Measurements from ENCODE around the gene PCYT2. TPM values are rescaled to one million over a fixed set of nuclear protein-coding genes. Genes with fewer than 3 reads are reported as not detected.
A peak's percentile ranks its signal among the peaks of the same experiment; 100 is the strongest.

The PCYT2 gene
- total and polyA plus RNA-seq, 9 of the 15 experiments (the other 6 are each of a cell fraction or from before 2014, with no cell fraction given): 0.92 to 134 (median 82.5) TPM

GRCh38 chr17:81928544-81929252 is 17.5 kb upstream of the PCYT2 start:
- WGBS (ENCODE audit: insufficient coverage, low coverage, missing lambda C conversion rate): 28% methylated on average over 36 of the region's 44 CpGs
- H3K4me3 ChIP-seq: peak overlapping the region; percentile 81
- H3K4me2 ChIP-seq (ENCODE audit: insufficient read depth, low read length): peak overlapping the region; percentile 89
- in situ Hi-C loops (cut with MboI): no loop called here
- H3K9me1 ChIP-seq (ENCODE audit: control insufficient read depth, insufficient read depth, low read length): peaks cover 9% of the 10 kb centered on the region
- H3K27ac ChIP-seq (ENCODE audit: extremely low read depth, low read depth, low read length): peak overlapping the region; percentile 70
- POLR2A ChIA-PET: interaction anchor here (0.6 to 3.8 kb wide), 11 partner anchors 8 to 719 kb away, joined by 3 to 21 read pairs (median 3); partner anchors contain the start of gene PYCR1
- no peak for DNase-seq (ENCODE audit: extremely low read depth in 1 of 4, low spot score in 3 of 4)
- H3K9me3 ChIP-seq (replicated peaks; ENCODE audit: control insufficient read depth, insufficient read depth, low read depth, low read length): no peaks in the 10 kb centered on the region
- no peak for FAIRE-seq
- H3K36me3 ChIP-seq (ENCODE audit: control insufficient read depth, insufficient read depth, low read length): peaks cover 13% of the 10 kb centered on the region; the same call in 2 of the 3 replicates
- peaks cover 54% of the 10 kb centered on the region for H3K79me2 ChIP-seq (ENCODE audit: control insufficient read depth, insufficient read depth, low read length)
- H3K9ac ChIP-seq (ENCODE audit: insufficient read depth in 1 of 2, low read depth in 2 of 2, low read length in 2 of 2): peak overlapping the region; percentile 76 to 95
- H2AFZ ChIP-seq (ENCODE audit: low read depth, low read length): peak overlapping the region; percentile 86
- ATAC-seq: peak; percentile 0; the same call in 1 of the 3 replicates
- CTCF ChIA-PET (ENCODE audit: low intra/inter-chr PET ratio): interaction anchor here (0.6 kb wide), 1 partner anchor 109 kb away, joined by 3 read pairs; the partner anchor contains the start of gene DCXR
- peaks cover 48 to 96% of the 10 kb centered on the region in 2 experiments for H3K4me1 ChIP-seq (replicated peaks in 1 of 2; ENCODE audit: control insufficient read depth in 2 of 2, insufficient read depth in 2 of 2, low read length in 2 of 2)
- H4K20me1 ChIP-seq (replicated peaks; ENCODE audit: control insufficient read depth, insufficient read depth, low read length): peaks cover 14% of the 10 kb centered on the region
- intact Hi-C loops (cut with micrococcal nuclease): no loop called here
- TSS peak; percentile 48 for BruUV-seq (replicated peaks)
- no peaks in the 10 kb centered on the region for H3K27me3 ChIP-seq (ENCODE audit: control insufficient read depth in 2 of 2, insufficient read depth in 2 of 2, low read length in 2 of 2)
- TF ChIP-seq MGA (IDR thresholded peaks at IDR 0.05): peak; percentile 53; the same call in 1 of the 2 replicates
- 0 out of 2 replicates have a peak, but pooled peaks have one; percentile 3 for TF ChIP-seq XRCC5 (IDR thresholded peaks at IDR 0.05; ENCODE audit: low read depth, low read length)
- TF ChIP-seq NFE2 (IDR thresholded peaks at IDR 0.05; ENCODE audit: low read depth): no peak
- TF ChIP-seq RBBP5 (IDR thresholded peaks at IDR 0.05; ENCODE audit: borderline replicate concordance, insufficient read depth, low read length, poor library complexity, severe bottlenecking): peak; percentile 18
- TF ChIP-seq E2F6 (IDR thresholded peaks at IDR 0.05; ENCODE audit: borderline replicate concordance in 1 of 2, extremely low read depth in 1 of 2, insufficient read depth in 1 of 2, insufficient read length in 1 of 2, low read depth in 1 of 2, low read length in 1 of 2, poor library complexity in 1 of 2, severe bottlenecking in 1 of 2): peak in 1 of 2 experiments; percentile 7
- TF ChIP-seq ZNF263 (CRISPR knock-in tag; IDR thresholded peaks at IDR 0.05; ENCODE audit: borderline replicate concordance): no peak
- 0 out of 2 replicates have a peak, but pooled peaks have one; percentile 27 for TF ChIP-seq ZNF124 (CRISPR knock-in tag; IDR thresholded peaks at IDR 0.05)
